Bronchial epithelial cell (primary cell): Measurements from ENCODE around the gene LRRIQ1. TPM values are rescaled to one million over a fixed set of nuclear protein-coding genes. Genes with fewer than 3 reads are reported as not detected.
"Not testable (repeated sequence)": the region's sequence is repeated elsewhere in the genome, so short reads cannot be mapped to it uniquely, and the experiment has no call there.

Experiments
- DNase-seq: peaks from one replicate; pipeline ENCODE4 v3.0.0-alpha.2; 2010; ENCODE audit warnings: low read depth
- FAIRE-seq: peaks from 2 replicates; lab custom pipeline; 2011; peaks lifted over from hg19 to GRCh38; lab: Jason Lieb, UNC
- H3K27me3 ChIP-seq: 2 replicates; pipeline ENCODE4 v1.5.1; 2011; ENCODE audit warnings: low read length; ENCODE audit not compliant: control insufficient read depth, insufficient read depth
- H3K36me3 ChIP-seq: 2 replicates; pipeline ENCODE4 v1.5.1; 2011; ENCODE audit warnings: low read length; ENCODE audit not compliant: control insufficient read depth, insufficient read depth
- H3K4me3 ChIP-seq: 2 replicates; pipeline ENCODE4 v1.5.1; 2011; ENCODE audit warnings: mild to moderate bottlenecking, low read depth, low read length, control low read depth
- CTCF ChIP-seq: IDR thresholded peaks from 2 replicates; pipeline ENCODE4 v1.5.1; 2011; ENCODE audit warnings: mild to moderate bottlenecking, moderate library complexity, low read length, control low read depth, inconsistent platforms; ENCODE audit not compliant: insufficient read depth, severe bottlenecking
- total RNA-seq: library from RNA; depleted of rRNA; stranded (reverse); fragments of >200 nt; gene quantifications from 2 replicates; pipeline ENCODE4 v1.2.1, GENCODE V29; 2014

LRRIQ1 gene
- total RNA-seq, 1 donor from 2014 or later, result under 0.01 TPM

DNA sequence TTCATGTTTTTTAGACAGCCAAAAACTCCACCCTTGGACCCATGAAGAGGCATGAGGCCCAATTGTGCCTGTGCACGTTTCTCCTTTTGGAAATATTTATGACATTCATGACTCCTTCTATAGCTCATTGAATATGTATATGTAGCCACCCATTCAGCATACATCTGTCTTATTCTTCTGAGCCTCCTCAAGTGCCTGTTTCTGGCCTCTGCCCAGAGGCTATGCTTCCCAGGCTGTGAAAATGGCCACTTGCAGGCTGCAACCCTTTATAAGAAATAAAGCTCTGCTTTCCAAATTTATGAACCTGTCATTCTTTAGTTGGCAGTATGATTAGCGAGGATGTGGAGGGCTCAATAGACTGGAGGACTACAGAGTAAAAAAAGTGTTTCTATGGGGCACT is 35.4 kb upstream of the LRRIQ1 start:
- H3K4me3 ChIP-seq, result no peak overlapping the region
- DNase-seq, result no peak
- H3K36me3 ChIP-seq, result no peaks in the 10 kb centered on the region
- FAIRE-seq, result no peak
- TF ChIP-seq CTCF, result no peak
- H3K27me3 ChIP-seq, result no peaks in the 10 kb centered on the region

- FAIRE-seq, result no peak
- Histone ChIP-seq H3K4me3 (no peak overlapping the region), H3K27me3 (no peaks in the 10 kb centered on the region), H3K36me3 (no peaks in the 10 kb centered on the region)
- no peak for DNase-seq
- no peak for TF ChIP-seq CTCF
These were observed 33.3 kb upstream of the LRRIQ1 start for GRCh38 chr12:85002778-85003296.

- Histone ChIP-seq H3K36me3 (no peaks in the 10 kb centered on the region), H3K27me3 (no peaks in the 10 kb centered on the region), H3K4me3 (no peak overlapping the region)
- DNase-seq, result no peak
- FAIRE-seq, result no peak
- no peak for TF ChIP-seq CTCF
These were observed 31.9 kb upstream of the LRRIQ1 start for GRCh38 chr12:85004204-85004603.

GRCh38 chr12:85005047-85005446 is 31.1 kb upstream of the LRRIQ1 start:
- not testable (repeated sequence) for FAIRE-seq, H3K36me3 ChIP-seq, DNase-seq, H3K4me3 ChIP-seq, H3K27me3 ChIP-seq

DNA sequence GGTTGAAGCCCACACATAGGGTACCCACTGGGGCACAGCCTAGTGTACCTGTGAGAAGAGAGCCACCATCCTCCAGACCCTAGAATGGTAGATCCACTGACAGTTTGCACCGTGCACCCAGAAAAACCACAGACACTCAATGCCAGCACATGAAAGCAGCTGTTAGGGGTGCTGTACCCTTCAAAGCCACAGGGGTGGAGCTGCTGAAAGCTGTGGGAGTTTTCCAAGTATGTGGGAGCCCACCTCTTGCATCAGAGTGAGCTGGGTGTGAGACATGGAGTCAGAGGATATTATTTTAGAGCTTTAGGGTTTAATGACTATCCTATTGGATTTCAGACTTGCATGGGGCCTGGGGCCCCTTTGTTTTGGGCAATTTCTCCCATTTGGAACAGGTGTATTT is 30.5 kb upstream of the LRRIQ1 start:
- DNase-seq (no peak), FAIRE-seq (peak; percentile 70)
- no peak overlapping the region for H3K4me3 ChIP-seq
- H3K27me3 ChIP-seq, result no peaks in the 10 kb centered on the region
- no peaks in the 10 kb centered on the region for H3K36me3 ChIP-seq
- TF ChIP-seq CTCF, result no peak

- FAIRE-seq, result no peak
These were observed 29.9 kb upstream of the LRRIQ1 start for GRCh38 chr12:85006206-85006605.

More at GRCh38 chr12:85006206-85006605, 29.9 kb upstream of the LRRIQ1 start:
- Histone ChIP-seq H3K4me3 (no peak overlapping the region), H3K36me3 (no peaks in the 10 kb centered on the region), H3K27me3 (no peaks in the 10 kb centered on the region)
- DNase-seq, result no peak
- no peak for TF ChIP-seq CTCF
